Activated naive CD4-positive, alpha-beta T cell treated with anti-CD3 and anti-CD28 coated beads, Interleukin-2, amount 50 U/mL, for 24 hours (primary cell): ENCODE data around the gene LRRC66.

Source experiments
- H3K27ac Mint-ChIP-seq: one replicate; pipeline ENCODE4 v1.8.0; 2021; ENCODE audit warnings: mild to moderate bottlenecking, mixed read lengths
- H3K27me3 Mint-ChIP-seq: one replicate; pipeline ENCODE4 v1.8.0; 2021; ENCODE audit warnings: mixed read lengths
- H3K36me3 Mint-ChIP-seq: one replicate; pipeline ENCODE4 v1.8.0; 2021; ENCODE audit warnings: mixed read lengths
- H3K4me1 Mint-ChIP-seq: one replicate; pipeline ENCODE4 v1.8.0; 2021; ENCODE audit warnings: mixed read lengths
- H3K4me3 Mint-ChIP-seq: one replicate; pipeline ENCODE4 v1.8.0; 2021; ENCODE audit warnings: mild to moderate bottlenecking, mixed read lengths
- H3K9me3 Mint-ChIP-seq: one replicate; pipeline ENCODE4 v1.8.0; 2021; ENCODE audit warnings: mixed read lengths

Gene LRRC66

DNA sequence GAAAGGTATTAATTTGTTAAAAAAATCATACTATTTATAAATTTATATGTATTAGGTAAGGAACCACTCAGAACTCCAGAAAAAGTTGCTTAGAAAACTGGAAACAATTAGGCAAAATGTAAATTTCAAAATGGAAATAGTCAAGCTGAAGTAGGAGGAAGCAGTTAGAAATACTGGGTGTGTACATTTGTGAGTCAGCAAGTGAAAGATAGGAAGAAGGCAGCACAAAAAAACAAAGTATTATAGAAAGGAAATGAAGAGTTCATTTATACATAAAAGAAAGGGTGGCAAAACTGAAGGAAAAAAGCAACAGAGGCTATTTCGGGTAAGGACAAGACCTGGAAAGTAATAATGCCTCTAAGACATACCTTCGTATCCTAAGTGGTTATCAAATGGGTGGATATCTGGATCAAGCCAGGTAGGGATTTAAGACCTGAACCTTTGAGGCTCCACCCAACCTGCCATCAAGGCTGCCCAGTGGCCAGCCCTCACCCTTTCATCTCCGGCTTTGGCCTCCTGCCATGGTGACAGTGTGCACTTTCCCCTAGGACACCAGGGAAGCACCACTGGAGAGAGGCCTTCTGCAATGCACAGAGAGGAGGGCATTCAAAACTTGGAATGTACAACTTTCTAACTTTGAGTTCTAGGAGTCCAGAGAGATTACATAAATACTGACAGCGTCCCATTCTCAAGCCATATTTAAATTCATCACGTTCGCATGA lies at the start of gene LRRC66:
Gene LRRC66, minus strand, starts transcription at position 428 of the 722 bp plus-strand sequence. CDS start 2,750 bp downstream, outside the sequence.
- Mint-ChIP-seq H3K4me3 (no peak within 1 kb of the TSS), H3K9me3 (no peaks in the 10 kb centered on the region), H3K27ac (peak within 1 kb of the TSS; percentile 32), H3K36me3 (no peaks in the 10 kb centered on the region), H3K27me3 (no peaks in the 10 kb centered on the region), H3K4me1 (no peaks in the 10 kb centered on the region)

GRCh38 chr4:52069571-52069970 lies 49.4 kb upstream of the LRRC66 start:
- Mint-ChIP-seq H3K9me3 (peaks cover 4% of the 10 kb centered on the region), H3K4me3 (no peak overlapping the region), H3K27me3 (peaks cover 40% of the 10 kb centered on the region), H3K27ac (no peak overlapping the region), H3K4me1 (no peaks in the 10 kb centered on the region), H3K36me3 (no peaks in the 10 kb centered on the region)

- Mint-ChIP-seq H3K9me3 (no peaks in the 10 kb centered on the region), H3K27ac (no peak overlapping the region), H3K4me3 (no peak overlapping the region), H3K27me3 (peaks cover 13% of the 10 kb centered on the region), H3K36me3 (no peaks in the 10 kb centered on the region), H3K4me1 (no peaks in the 10 kb centered on the region)
These were observed 39.2 kb upstream of the LRRC66 start for GRCh38 chr4:52059372-52059771.

GRCh38 chr4:52058275-52058674 lies 38.1 kb upstream of the LRRC66 start:
- Mint-ChIP-seq H3K27me3 (peaks cover 20% of the 10 kb centered on the region), H3K36me3 (no peaks in the 10 kb centered on the region), H3K4me1 (no peaks in the 10 kb centered on the region), H3K27ac (no peak overlapping the region), H3K9me3 (no peaks in the 10 kb centered on the region), H3K4me3 (no peak overlapping the region)

DNA sequence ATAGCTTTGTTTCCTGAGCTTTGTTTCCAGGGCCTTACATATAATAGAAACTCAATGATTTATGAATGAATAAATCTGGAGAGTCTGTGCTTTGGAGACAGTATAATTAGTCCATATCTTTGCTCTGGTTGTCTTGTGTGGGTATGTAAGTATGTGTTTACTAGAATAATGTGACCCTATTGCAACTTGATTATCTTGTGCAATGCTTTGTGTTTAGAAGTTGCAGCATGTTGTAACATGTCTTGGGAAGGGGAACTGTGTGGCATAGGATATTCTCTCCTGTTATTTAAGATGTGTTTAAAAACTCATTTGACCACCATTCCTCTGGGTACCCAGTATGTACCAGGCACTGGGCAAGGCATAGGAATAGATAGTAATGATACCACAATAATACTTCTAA lies 37.0 kb upstream of the LRRC66 start:
- Mint-ChIP-seq H3K4me3 (no peak overlapping the region), H3K27ac (no peak overlapping the region), H3K4me1 (peaks cover 5% of the 10 kb centered on the region), H3K36me3 (no peaks in the 10 kb centered on the region), H3K27me3 (peaks cover 30% of the 10 kb centered on the region), H3K9me3 (no peaks in the 10 kb centered on the region)

DNA sequence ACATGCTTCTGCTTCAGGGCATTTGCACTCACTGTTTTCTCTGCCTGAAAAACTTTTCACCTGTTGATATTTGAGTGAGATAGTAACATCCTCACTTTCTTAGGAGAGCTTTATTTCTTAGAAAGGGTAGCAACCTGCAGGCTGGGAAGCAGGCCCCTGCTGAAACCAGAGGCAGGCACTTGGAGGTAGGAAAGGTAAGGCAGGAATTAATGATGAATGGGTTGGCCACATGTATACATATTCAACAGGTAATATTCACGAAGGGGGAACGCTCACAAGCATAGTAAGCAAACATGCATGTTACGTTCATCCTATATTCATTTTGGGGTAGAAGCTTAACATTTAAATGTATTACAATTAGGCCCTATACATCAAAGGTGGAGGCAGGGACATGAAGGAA lies 34.1 kb upstream of the LRRC66 start:
- Mint-ChIP-seq H3K4me1 (peaks cover 11% of the 10 kb centered on the region), H3K4me3 (no peak overlapping the region), H3K9me3 (no peaks in the 10 kb centered on the region), H3K27me3 (peaks cover 43% of the 10 kb centered on the region), H3K36me3 (no peaks in the 10 kb centered on the region), H3K27ac (no peak overlapping the region)

- H3K4me3 Mint-ChIP-seq: peak overlapping the region; percentile 45
- H3K9me3 Mint-ChIP-seq: no peaks in the 10 kb centered on the region
- H3K27me3 Mint-ChIP-seq: peaks cover 52% of the 10 kb centered on the region
- no peak overlapping the region for H3K27ac Mint-ChIP-seq
- H3K4me1 Mint-ChIP-seq: peaks cover 11% of the 10 kb centered on the region
- H3K36me3 Mint-ChIP-seq: no peaks in the 10 kb centered on the region
These were observed 32.3 kb upstream of the LRRC66 start for GRCh38 chr4:52052475-52052780.

GRCh38 chr4:52051615-52052474 lies 31.7 kb upstream of the LRRC66 start:
- H3K4me1 Mint-ChIP-seq: peaks cover 11% of the 10 kb centered on the region
- peaks cover 51% of the 10 kb centered on the region for H3K27me3 Mint-ChIP-seq
- H3K9me3 Mint-ChIP-seq: no peaks in the 10 kb centered on the region
- H3K4me3 Mint-ChIP-seq: peak overlapping the region; percentile 37
- no peak overlapping the region for H3K27ac Mint-ChIP-seq
- H3K36me3 Mint-ChIP-seq: no peaks in the 10 kb centered on the region

DNA sequence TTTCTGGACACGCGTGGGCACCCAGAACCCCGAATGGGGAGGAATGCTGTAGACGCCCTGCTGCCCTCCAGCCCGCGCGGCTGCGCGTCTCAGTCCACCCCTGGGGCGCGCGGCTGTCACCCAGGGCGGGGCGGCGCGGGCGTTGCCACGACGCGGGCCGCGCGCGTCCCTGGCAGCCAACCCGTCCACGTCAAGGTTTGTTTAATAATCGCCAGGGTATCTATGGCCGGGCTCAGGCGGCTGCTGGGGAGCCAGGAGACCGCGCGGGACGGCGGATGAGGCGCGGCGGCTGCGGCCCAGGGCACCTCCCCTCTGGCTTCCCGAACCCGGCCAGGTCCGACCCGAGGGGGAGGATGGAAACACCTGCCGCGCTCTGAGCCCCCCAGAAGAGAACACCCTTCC lies 31.1 kb upstream of the LRRC66 start, which contains the start of gene SPATA18:
Gene SPATA18, plus strand, starts transcription at position 92 of the 402 bp plus-strand sequence. CDS start 401 bp downstream, outside the sequence.
- no peaks in the 10 kb centered on the region for H3K9me3 Mint-ChIP-seq
- peaks cover 54% of the 10 kb centered on the region for H3K27me3 Mint-ChIP-seq
- H3K27ac Mint-ChIP-seq: no peak within 1 kb of the TSS
- H3K4me1 Mint-ChIP-seq: peaks cover 11% of the 10 kb centered on the region
- no peaks in the 10 kb centered on the region for H3K36me3 Mint-ChIP-seq
- peak within 1 kb of the TSS; percentile 37 for H3K4me3 Mint-ChIP-seq

GRCh38 chr4:52049266-52049665 lies 29.1 kb upstream of the LRRC66 start:
- H3K4me3 Mint-ChIP-seq: no peak overlapping the region
- no peaks in the 10 kb centered on the region for H3K9me3 Mint-ChIP-seq
- H3K4me1 Mint-ChIP-seq: peaks cover 11% of the 10 kb centered on the region
- no peaks in the 10 kb centered on the region for H3K36me3 Mint-ChIP-seq
- no peak overlapping the region for H3K27ac Mint-ChIP-seq
- peaks cover 44% of the 10 kb centered on the region for H3K27me3 Mint-ChIP-seq

GRCh38 chr4:52045028-52045427 lies 24.9 kb upstream of the LRRC66 start:
- no peaks in the 10 kb centered on the region for H3K36me3 Mint-ChIP-seq
- no peak overlapping the region for H3K27ac Mint-ChIP-seq
- H3K9me3 Mint-ChIP-seq: no peaks in the 10 kb centered on the region
- no peak overlapping the region for H3K4me3 Mint-ChIP-seq
- peaks cover 28% of the 10 kb centered on the region for H3K27me3 Mint-ChIP-seq
- H3K4me1 Mint-ChIP-seq: no peaks in the 10 kb centered on the region

DNA sequence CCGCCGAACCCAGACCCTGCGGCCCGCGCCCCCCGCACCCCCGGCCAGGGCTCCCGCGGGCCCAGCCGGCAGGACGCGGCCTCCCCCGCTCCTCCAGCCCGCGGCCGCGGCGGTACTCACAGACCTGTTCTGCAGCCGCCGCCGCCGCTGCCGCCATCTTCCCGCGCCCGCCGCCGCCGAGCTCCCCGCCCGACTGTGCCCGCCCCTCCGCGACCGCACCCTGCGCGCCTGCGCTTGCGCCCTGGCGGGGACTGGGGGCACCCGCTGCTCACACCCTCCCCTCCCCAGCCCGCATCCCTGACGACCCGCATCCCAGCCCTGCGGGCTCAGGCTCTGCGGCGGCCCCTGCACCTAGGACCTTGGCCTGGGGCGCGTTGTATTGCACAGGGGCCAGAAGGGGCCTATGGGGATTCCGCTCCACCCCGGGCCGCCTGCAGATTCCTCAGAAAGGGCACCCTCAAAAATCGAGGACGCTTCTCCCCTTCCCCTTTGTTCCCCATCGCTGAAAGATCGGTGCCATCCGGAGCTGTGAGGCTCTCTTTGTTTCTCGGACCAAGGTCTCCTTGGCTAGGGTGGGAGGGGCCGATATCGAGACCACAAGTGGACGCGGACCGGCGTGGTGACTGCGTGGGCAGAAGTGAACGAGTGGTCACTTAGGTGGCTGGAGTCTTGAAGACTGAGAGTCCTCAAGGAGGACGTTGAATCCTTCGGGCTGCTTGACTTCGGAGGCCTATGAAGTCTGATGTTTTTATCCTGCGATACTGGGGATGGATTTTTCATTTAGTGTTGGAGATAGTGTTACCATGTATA lies 18.1 kb upstream of the LRRC66 start, which contains the start of gene SGCB:
Gene SGCB, minus strand, starts transcription at position 197 of the 810 bp plus-strand sequence. Its CDS starts 40 bp downstream, at position 157.
- peaks cover 15% of the 10 kb centered on the region for H3K27me3 Mint-ChIP-seq
- no peaks in the 10 kb centered on the region for H3K9me3 Mint-ChIP-seq
- no peak within 1 kb of the TSS for H3K27ac Mint-ChIP-seq

GRCh38 chr4:52037689-52038102 lies 17.5 kb upstream of the LRRC66 start:
- peaks cover 14% of the 10 kb centered on the region for H3K4me1 Mint-ChIP-seq
- no peaks in the 10 kb centered on the region for H3K9me3 Mint-ChIP-seq
- H3K27me3 Mint-ChIP-seq: peaks cover 13% of the 10 kb centered on the region
- peak overlapping the region; percentile 92 for H3K4me3 Mint-ChIP-seq
- H3K36me3 Mint-ChIP-seq: no peaks in the 10 kb centered on the region
- no peak overlapping the region for H3K27ac Mint-ChIP-seq

More for the DNA sequence above, 18.1 kb upstream of the LRRC66 start, which contains the start of gene SGCB:
- Mint-ChIP-seq H3K4me1 (peaks cover 14% of the 10 kb centered on the region), H3K36me3 (no peaks in the 10 kb centered on the region), H3K4me3 (peak within 1 kb of the TSS; percentile 92)

DNA sequence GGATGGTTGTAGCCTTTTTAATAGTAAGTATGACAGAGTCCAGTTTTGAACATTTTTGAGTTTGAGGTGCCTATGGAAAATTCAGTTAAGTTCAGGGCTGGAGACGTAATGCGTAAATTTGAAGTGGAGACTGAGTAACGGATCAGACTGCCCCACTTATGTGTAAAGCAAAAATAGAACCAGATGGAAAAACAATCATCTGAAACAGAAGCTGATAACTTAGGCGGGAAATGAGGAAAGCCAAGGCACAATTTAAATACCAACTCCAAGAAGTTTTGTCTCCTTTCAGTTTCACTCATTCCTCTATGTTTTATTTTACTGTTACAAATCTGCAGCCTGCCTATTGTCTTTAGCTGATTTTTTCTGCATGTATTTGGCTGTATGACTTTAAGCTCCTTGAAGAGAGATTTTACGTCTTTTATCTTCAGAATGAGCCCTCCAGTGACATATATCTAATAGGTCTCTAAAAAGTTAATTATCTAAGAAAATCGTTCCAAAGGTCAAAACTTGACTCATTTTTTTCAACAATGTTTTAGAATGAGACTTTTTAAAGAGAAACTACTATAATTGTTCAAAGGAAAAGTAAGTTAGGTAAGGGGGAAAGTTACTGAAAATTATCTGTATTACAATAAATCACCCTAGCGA lies 16.8 kb upstream of the LRRC66 start:
- peak overlapping the region; percentile 92 for H3K4me3 Mint-ChIP-seq
- H3K27me3 Mint-ChIP-seq: peaks cover 13% of the 10 kb centered on the region

DNA sequence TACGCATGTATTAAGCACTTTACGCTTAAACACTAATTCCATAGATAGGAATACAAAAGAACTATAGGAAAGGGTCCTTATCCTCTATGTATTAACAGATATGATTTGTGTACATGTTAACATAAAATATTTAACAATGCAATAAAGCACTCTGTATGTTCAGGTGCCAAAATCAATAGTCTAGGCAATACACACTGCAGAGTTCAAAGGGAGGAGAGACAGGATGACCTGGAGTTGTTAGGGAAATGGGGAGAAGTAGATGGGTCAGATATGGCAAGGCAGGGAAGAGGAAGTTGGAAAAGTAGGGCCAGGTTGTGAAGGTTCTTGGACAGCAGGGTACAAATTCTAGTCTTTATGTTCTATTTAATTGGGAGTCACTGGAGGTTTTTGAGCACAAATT lies 15.0 kb upstream of the LRRC66 start:
- Mint-ChIP-seq H3K9me3 (no peaks in the 10 kb centered on the region), H3K27me3 (peaks cover 8% of the 10 kb centered on the region), H3K27ac (no peak overlapping the region), H3K36me3 (no peaks in the 10 kb centered on the region), H3K4me1 (peaks cover 14% of the 10 kb centered on the region), H3K4me3 (no peak overlapping the region)

More for the DNA sequence above, 16.8 kb upstream of the LRRC66 start:
- no peaks in the 10 kb centered on the region for H3K9me3 Mint-ChIP-seq
- peaks cover 14% of the 10 kb centered on the region for H3K4me1 Mint-ChIP-seq
- no peak overlapping the region for H3K27ac Mint-ChIP-seq
- H3K36me3 Mint-ChIP-seq: no peaks in the 10 kb centered on the region
